NCI-H2081 (cell line): ENCODE data around the gene DACT3.

Source experiments
- DNase-seq, 2 experiments: peaks; one replicate each; lab custom pipeline; 2025; lab: John Stamatoyannopoulos, UW

DACT3 gene

DNA sequence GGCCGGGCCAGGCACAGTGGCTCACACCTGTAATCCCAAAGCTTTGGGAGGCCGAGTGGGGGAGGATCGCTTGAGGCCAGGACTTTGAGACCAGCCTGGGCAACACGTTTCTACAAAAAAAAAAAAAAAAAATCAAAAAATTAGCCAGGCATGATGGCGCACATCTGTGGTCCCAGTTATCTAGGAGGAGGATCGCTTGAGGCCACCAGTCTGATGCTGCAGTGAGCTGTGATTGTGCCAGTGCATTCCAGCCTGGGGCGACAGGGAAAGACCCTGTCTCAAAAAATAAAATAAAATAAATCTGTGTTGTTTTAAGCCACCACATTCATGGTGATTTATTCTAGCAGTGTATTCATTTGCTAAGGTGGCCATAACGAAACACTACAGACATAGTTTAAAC, 4.1 kb upstream of the DACT3 start:
- no peak for DNase-seq

DNA sequence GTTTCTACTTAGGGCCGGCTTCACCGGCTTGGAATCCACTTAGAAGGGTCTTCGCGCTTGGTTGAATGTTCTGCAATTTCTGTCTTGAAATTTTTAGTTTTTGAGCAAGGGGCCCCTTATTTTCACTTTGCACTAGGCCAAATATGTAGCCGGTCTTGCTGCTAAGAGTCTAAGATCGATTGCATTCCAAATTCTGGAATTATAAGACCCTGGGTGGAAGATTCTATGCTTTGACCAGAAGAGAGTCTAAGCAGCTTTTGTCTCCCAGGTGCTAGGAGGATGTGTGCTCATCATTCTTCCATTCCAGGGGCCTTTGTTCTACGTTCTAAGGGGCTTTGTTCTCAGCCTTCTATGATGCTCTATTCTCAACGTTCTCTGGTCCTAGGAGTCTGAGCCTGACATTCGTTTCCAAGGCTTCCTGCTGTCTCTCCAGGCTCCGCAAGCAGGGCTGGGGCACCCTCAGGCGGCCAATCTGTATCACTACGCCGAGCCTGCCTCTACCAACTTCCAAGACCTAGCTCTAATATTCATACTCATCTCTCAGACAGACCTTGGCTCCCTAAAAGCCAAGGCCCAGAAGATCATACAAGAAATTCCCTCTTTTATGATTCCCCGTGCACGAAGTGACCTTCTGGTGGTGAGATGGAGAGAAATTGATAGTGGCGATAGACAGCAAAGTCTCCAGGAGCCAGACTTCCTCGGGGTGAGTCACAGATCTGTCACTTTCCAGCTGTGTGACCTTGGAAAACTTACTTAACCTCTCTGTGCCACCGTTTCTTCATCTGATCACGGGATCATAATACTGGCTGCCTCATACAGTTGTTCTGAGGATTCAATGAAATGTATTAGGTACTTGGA, 982 bp upstream of the DACT3 start:
- peak; percentile 79 to 80 for DNase-seq

DNA sequence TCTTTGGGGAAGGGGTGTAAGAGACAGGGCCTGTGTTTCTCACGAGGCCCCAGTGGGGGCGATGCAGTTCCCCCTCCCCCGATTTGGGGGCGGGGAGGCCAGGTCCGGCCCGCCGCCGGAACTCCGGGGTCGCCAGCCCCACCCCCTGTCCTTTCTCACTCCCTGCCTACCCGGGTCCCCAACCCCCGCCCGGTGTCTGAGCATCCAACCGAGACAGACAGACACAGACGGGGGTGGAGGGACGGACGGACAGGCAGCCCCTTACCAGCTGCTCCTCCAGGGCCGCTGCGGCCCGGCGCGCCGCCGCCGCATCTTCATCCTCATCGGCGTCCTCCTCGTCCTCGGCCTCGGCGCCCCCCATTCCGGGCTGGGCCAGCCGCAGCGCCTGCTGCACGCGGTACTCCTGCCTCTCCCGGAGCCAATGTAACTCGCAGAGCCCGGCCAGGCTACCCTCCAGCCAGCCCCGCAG, 397 bp downstream of the DACT3 start:
- no peak for DNase-seq

DNA sequence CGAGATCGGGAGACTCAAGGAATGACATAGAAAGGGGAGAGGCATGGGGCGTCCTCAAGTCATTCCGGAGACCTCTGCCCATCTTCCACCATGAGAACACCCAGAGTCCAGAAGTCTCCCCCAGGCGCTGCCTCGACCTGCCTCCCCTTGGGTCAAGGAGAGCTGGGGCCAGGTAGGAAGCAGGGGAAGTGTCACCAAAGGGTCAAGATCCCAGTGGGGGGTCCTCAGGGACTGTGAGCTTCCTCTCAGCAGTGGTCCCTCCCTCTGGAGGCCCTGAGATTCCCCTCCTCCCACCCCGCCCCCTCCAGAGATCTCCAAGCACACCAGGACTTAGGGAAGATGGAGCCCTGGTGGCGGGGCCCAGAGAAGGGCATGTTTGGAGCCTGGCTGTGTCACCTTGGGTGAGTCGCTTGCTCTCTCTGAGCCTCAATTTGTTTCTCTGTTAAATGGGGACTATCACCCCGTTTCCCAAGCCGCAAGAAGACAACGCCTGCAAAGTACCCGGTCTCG, 919 bp downstream of the DACT3 start:
- no peak for DNase-seq

DNA sequence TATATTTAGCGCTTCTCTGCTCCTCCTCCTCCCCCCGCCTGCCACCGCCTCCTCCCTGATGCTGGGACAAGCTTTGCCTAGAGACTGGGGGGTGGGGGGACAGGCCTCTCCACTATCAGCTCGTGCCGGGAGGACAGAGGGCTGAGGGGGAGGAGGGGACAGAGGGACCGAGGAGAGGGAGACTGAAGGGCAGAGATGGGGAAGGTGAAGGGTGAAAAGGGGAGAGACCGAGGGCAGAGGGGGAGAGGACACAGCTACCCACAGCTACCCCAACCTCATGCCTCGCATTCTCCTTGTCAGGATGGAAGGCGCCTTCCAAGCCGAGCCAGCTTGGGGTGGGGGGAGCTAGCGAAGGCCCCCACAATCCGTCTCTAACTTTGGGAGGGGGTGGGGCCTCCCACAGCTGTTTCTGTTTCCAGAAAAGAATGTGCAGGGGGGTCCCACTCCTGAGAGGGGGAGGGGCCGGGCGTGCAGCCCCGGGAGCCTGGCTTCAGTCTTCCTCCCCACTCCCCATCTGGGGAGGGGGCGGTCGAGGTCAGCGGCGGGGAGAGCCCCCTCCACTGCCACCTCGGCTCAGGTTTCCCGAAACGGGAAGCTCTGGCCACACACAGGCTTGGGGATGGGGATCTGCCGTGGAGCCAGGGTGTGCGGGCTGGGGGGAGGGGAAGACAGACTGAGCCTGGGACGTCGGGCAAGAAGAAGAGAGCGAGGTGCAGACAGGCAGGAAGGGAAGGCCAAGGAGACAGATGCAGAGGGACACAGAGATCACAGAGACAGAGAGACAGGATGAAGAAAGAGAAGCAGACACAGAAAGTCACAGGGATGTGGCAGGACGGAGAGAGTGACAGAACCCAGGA, 1.6 kb downstream of the DACT3 start:
- DNase-seq, result no peak

DNA sequence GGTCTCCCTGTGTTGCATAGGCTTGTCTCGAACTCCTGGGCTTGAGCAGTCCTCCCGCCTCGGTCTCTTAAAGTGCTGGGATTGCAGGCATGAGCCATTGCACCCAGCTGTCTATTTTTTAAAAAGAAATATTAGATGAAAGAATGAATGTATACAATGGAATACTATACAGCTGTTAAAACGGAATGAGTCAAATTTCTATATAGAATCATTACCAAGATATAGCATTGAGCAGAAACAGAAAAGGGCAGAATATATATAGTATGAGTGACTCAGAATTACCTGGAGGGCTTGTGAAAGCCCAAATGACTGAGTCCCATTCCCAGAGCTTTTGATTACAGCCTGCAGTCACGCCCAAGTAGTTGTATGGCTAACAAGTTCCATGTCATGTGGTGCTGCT, 4.4 kb downstream of the DACT3 start:
- DNase-seq, result no peak

DNA sequence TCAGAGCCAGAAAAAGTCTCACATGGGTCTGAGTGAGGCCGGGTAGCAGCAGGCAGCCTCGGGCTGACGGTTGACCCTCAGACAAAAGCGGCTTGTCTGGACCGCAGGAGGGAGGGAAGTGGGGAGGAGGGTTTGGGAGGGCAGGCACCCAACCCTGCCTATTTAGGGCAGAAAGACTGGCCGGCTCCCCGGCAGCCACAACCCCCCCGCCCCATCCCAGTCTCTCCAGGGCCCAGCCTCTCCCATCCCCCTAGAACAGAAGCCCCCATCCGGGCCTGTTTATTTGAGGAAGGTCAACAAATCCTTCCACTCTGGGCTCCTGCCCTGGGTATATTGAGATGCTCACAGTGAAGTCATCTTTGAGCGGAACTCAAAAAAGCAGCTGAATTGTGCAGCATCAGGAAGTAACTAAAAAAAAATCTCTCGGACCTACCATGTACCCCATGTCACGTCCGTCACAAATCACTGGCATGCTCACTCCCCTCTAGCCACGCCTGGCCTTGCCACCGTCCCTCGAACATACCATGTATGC, 6.3 kb downstream of the DACT3 start:
- no peak for DNase-seq

DNA sequence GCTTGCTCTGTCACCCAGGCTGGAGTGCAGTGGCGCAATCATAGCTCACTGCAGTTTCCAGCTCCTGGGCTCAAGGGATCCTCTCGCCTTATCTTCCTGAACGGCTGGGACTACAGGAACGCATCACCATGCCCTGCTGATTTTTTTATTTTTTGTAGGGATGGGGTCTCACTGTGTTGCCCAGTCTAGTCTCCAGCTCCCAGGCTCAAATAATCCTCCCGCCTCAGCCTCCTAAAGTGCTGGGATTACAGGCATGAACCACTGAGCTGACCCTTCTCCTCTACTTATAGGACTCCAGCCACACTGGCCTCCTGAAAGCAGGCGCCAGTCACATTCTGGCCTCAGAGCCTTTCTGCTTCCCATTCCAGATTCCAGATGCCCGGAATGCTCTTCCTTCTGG, 10.5 kb downstream of the DACT3 start:
- no peak for DNase-seq

DNA sequence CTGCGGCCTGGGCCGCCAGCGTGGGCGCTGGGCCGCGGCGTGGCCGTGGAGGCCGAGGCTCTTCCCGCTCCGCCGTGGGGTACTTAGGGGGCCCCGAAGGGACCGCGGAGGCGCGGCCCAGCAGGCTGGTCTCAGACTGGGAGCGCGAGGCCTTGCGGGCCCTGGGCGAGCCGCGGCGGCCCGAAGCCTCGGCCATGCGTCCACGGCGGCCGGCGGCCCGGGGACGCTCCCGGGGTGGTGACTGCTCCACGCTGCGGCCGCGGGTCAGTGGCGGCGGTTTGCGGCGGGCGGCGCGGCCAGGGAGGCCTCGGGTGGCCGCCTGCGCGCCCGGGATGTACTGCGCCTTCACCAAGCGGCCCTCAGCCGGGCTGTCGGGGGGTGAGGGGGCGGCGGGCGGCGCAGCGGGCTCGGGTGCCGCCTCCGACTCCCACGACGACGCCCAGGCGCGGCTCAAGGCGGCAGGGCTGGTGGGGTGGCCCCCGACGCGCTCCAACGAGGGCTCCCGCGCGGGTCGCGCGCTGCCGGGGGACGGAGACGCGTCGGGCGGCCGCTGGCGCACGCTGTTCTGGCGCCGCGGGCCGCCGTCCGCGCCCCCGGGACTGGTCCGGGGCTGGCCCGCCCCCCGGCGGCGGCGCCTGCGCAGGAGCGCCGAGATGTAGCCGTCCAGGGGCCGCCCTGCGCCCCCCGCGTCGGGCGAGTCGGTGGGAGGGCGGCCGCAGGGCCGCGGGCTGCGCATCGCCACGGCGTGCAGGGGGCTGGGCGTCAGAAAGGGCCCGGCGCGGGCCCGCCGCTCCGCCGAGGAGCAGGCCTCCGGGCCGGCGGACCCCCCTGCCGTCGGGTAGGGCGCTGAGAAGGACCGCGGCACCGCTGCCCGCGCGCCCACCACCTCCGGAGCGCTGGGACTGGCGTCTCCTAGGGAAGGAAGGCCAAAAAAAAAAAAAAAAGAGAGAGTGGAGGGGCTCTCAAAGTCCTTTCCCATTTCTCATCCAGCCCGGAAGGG, 11.7 kb downstream of the DACT3 start:
- DNase-seq, result no peak

DNA sequence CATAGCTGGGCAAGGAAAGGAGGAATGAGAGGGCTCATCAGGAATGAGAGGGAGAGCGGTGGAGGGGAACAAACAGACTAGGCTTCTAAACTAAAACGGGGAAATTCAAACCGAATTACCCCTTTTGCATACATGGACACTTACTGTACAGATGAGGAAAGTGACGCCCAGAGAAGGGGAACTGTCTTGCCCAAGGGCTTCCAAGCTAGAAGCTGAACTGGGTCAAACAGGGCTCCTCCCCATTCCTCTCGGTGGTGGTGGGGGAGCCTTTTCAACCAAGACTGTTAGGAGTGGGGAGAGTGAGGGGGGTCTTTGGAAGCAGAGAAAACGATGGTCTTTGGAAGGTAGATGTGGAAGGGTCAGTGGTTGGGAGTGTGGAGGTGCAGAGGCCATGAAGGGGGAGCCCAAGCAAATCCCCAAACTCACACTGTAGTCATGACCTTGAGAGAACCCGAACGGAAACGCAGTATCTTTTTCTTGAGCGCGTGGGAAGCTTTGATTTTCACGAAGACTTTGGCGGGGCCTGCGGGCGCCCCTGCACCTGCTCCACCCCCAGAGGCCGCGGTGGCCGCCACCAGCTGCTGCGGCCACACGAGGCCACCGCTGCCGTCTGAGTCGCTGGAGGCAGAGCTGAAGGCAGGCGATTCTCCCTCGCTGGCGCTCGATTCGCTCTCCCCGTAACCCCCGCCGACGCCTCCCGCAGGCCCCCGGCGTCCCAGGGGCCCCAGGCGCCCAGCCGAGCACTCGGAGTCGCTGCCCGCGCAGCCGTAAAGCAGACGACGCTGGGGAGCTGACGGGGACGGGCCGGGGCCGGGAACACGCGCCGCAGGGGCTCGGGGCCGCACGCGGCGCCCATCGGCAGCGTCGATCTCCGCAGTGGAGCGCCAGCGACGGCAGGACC, 12.7 kb downstream of the DACT3 start:
- DNase-seq, result no peak

DNA sequence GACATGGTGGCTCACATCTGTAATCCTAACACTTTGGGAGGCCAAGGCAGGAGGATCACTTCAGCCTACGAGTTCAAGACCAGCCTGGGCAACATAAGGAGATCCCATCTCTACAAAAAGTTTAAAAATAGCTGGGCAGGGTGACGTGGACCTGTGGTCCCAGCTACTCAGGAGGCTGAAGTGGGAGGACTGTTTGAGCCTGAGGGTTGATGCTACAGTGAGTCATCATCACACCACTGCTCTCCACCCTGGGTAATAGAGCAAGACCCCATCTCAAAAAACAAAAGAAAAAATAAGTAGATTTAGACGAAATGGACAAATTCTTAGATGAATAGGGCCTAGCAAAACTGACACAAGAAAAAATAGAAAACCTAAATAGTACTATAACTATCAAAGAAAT, 14.6 kb downstream of the DACT3 start:
- no peak for DNase-seq

DNA sequence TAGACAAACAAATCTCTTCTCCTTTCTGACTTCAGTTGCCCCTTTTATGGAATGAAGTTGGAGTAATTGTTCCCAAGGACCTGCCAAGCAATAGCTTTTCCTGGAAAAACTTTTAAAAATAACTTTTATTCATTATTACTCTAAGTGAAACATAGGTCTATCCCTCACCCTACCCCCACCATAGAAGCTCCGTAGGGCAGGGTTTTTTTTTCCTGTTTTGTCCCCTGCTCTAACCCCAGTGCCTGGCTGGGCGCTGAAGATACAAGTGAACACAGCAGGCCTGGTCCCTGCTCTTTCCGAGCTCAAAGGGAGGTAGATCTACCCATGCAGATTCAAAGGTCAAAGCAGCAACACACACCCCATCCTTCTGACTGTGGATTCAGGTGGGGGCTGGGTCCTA, 16.3 kb downstream of the DACT3 start:
- no peak for DNase-seq

DNA sequence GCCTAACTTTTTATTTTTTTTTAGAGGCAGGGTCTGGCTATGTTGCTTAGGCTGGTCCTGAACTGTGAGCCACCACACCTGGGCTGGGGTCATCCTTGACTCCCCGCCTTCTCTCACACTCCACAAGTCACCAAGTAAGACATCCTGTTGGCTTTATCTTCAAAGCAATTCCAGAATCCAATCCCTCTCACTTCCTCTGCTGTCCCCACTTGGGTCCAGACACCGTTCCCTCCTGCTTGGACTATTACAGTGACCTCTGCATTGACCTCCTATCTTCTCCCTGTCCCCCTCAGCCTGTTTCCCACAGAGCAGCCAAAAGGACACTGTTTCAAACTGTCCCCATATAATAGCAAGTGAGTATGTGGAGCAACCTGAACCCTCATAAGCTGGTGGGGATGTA, 20.3 kb downstream of the DACT3 start:
- DNase-seq, result no peak

DNA sequence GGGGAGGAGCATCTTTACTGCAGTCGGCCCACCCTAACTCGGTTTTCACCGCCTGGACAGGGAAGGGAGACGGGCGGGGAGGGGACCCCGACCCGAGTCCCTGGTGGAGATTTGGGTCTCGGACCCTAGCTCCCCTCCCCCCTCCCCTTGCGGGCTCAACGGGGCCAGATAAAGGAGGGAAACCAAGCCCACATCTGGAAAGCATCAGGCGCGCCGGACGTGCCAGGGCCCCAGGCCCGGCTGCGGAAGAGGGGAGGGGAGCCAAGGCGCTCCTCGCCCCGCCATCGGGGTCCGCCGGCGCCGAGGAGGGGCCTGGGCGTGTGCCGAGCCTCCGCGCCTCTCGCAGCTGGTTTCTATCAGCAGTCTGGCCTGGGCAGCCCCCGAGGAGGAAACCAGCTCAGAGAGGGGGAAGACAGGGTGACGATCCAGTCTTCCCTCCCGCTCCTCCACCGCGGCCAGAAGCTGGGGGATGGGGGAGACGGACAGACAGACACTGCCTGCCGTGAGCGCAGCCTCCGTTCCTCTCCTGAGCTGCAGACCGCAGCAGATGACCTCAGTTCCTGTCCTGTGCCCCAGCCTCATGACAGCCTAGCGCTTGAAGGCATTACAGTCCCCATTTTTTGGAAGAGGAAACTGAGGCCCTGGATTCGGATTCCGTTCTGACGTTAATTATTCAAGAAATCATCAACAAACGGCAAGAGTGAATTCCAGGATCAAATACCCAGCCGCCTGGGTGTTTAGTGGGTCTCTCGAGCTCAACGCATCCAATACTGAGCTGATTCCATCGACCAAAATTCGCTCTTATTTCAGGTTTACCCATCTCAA, 21.4 kb downstream of the DACT3 start:
- no peak for DNase-seq

DNA sequence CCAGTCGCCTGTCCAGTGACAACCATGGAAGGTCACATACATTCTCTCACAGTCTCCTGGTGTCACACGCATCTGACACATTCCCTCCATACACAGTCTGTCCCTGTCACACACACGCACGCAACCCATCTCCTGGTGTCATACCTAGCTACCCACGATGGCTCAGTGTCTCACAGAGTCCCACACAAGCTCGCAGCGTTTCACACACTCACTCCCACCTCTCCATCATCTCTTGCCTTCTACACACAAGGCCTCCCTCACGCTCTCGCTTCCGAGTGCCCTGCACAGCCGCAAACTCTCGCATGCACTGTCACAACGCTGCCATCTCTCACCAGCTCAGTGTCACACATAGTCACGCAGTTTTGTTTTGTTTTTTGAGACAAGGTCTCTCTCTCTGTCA, 23.8 kb downstream of the DACT3 start:
- DNase-seq, result no peak

DNA sequence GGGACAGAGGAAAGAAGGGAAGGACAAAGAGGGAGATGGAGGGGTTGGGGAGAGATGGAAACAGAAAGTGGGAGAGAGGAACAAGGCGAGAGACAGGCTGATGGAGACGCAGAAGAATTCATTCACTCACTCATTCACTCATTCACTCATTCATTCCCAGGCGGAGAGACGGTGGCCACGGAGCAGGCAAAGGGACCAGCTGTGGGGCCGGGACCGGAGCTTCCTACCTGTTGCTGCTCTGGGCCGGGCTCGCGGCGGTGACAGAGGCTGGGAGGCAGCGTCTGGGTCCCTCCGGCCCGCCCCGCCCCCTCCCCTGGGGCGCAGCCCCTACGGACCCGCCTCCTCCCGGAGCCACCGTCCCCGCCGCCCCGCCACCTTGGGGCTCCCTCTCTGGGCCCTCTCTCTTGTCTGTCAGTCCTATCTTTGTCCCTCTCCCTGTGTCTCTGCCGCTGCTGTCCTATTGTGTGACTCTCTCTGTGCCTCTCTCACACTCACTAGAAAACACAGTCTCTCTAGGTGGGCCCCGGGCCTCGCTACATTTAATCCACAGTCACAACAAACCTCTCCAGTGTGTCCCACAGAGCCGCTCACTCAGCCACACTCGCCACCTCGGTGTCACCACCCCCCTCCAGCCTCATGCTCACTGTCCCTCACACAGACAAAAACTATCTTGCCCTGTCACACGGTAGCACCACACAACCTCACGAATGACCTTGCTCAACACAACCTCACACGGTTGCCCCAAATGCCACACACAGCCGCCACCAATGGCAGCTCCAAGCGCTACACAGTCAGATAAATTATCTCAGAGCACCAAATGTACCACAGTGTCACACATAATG, 24.8 kb downstream of the DACT3 start, which contains the start of gene GNG8:
Gene GNG8 (minus strand): TSS at position 283 of the 842 bp plus-strand sequence. CDS start 1,520 bp downstream, outside the sequence.
- no peak for DNase-seq

DNA sequence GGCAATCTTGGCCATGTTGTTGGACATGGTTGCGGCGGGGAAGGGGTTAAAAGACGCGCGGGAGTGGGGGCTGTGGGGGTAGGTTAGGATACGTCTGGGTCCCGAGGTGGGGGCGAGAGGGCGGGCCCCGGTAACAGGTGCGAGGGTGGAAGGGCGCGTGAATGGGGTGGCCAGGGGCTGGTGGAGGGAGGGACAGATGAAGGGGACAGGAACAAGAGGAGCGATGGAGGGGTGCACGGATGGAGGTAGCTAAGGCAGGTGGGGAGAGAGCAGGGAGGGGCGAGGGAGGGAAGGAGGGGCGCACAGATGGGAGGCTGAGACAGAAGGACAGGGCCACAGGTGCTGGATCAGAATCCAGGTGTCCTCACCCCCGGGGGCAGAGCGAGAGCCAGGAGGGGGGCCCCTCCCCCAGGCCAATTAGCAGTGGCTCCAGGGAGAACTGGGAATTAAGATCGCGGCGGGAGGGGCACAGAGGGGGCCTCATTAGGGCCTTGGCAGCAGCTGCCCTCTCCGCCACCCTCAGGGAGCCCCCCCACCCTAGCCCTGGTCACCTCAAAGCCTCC, 26.2 kb downstream of the DACT3 start:
- peak; percentile 50 to 66 for DNase-seq
